GM21619 (cell line): ENCODE data around the gene DPPA3.
"Not testable (repeated sequence)": the region's sequence is repeated elsewhere in the genome, so short reads cannot be mapped to it uniquely, and the experiment has no call there.

ENCODE experiments used
- ATAC-seq: cut with Tn5 transposase; IDR thresholded peaks from one replicate; pipeline ENCODE4 v1.9.1; 2021; ENCODE audit not compliant: unreplicated experiment

DPPA3 gene

DNA sequence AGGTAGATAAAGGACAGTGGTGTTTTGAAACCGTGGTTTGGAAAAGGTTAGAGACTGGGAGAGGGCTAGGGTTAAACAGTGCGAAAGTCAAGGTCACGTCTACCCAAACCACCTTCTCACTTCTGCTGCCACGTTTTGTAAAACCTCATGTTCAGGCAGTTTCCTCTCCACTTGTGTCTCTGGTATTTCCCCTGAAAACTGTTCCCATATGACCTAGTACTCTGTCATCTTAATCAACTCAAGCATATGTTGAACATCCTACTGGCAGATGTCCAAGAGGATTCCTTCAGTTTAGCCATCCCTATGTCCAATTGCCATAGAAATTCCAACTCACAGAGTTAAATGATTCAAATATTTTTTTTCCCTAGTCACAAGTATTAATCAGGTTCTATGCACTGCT, 18.5 kb downstream of the DPPA3 start:
- ATAC-seq: no peak

DNA sequence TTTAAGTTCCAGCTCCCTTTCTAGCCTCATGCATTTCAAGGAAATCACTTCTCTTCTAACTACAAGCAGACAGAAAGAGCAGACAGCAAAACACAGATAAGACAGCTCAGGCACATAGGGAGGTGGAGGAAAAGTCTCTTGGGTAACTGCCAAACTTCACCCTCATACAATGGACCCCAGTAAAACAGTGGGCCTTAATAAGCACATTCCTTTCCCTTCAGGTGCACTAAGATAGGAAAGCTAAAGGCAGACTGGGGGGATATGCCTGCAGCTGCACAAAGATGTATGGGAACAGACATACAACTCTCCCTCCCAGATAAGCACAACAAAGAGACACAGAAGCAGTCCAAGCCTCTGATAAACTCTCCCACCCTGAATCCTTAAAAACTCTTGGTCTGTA, 19.8 kb downstream of the DPPA3 start:
- ATAC-seq: not testable (repeated sequence)

DNA sequence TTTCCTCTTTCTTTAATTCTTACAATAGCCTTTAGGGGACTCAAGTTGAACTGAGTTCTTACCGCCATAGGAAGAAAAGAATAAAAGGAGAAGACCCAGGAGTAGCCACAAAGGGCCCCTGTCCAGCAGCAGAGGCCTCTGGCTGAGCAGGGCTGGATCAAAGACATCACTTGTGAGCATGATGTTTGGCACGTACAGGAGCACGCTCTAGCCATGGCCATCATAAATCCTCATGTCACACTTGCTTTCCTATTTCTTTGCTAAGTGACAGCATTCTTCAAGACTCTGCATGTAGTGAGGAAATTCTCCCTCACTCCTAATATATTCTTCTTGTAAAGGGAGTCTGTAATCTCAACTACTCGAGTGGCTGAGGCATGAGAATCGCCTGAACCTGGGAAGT, 20.3 kb downstream of the DPPA3 start:
- no peak for ATAC-seq

DNA sequence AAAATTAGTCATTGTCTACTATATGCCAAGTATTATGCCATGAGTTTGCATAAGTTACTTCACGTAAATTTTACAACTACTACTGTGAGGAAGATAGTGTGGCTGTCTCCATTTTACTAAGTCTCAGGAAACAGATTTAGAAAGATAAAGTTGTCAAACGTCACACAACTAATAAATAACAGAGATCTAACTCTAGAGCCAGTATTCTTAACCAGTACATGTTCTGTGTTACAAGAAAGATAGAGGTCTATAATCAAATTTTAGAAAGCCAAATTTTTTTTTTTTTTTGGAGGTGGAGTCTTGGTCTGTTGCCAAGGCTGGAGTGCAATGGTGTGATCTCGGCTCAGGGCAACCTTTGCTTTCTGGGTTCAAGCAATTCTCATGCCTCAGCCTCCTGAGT, 21.8 kb downstream of the DPPA3 start:
- ATAC-seq: no peak

DNA sequence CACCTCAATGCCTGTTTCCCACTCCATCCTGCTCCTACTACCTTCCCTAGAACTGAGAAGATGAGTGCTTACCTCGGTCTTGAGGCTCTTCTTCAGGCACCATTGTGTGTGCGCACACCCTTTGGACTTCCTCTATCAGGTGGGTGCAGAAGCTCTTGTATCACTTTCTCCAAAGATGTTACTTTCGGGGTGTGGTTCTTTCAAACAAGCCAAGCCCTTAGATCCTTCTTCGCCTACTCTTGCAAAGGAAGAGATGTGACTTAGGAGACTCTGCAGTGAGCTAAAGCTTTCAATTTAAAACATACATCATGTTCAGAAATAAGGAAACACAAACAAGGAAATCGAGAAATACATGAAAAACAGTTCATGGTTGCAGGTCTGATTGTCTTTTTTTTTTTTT, 36.0 kb downstream of the DPPA3 start, which contains the start of gene CLEC4C:
Gene CLEC4C, minus strand, starts transcription at position 130 of the 400 bp plus-strand sequence. Its CDS starts 27 bp downstream, at position 103.
- no peak for ATAC-seq

DNA sequence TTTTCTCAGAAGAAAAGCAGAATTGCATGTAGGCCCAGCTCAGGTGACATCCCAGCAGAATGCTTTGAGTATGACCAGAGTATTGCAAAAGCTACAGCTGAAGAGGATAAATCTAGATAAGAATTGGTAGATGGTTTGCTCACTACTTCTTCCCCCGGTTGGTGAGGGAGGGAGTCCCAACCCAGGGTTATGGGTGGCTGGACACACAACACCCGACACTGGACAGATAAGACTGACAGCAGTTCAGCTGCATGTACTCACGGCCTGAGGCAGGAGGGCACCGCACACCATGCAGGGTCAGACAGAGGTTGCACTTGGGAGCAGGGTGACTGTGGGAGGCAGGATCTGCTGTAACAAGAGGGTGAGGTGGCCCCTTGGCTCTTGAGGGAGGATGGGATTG, 37.6 kb downstream of the DPPA3 start:
- no peak for ATAC-seq

DNA sequence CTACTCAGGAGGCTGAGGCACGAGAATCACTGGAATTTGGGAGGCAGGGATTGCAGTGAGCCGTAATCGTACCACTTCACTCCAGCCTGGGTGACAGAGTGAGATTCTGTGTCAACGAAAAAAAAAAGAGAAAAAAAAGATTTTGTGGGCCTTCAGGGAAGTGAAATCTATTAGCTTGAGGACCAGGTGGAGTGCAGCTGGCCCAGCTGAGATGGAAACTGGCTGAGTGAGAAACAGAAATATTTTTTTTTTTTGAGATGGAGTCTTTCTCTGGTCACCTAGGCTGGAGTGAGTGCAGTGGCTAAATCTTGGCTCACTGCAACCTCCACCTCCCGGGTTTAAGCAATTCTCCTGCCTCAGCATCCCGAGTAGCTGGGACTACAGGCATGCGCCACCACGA, 38.2 kb downstream of the DPPA3 start:
- no peak for ATAC-seq

DNA sequence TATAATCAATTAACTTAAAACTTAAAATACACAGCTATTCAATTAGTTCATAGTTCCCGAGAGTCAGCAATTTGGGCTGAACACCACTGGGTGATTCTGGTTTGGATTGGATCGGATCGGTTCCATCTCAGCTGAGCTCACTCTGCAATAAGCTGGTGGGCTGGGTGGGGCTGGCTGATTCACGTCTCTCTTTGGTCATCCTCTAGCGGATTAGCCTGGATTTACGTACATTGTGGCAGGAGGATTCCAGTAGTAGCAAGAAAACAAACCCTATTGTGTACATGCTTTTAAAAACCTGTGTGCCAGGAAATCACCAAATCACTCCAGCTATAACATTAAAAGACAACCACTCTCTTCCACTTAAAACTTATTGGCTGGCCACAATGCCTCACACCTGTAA, 39.1 kb downstream of the DPPA3 start:
- no peak for ATAC-seq

DNA sequence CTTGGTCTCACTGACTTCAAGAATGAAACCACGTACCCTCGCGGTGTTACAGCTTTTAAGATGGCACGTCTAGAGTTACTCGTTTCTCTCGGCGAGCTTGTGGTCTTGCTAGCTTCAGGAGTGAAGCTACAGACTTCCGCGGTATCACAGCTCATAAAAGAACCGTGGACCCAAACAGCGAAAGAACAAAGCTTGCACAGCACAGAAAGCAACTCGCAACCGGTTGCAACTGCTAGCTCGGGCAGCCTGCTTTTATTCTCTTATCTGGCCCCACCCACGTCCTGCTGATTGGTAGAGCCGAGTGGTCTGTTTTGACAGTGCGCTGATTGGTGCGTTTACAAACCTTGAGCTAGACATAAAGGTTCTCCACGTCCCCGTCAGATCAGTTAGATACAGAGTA, 40.2 kb downstream of the DPPA3 start:
- no peak for ATAC-seq

DNA sequence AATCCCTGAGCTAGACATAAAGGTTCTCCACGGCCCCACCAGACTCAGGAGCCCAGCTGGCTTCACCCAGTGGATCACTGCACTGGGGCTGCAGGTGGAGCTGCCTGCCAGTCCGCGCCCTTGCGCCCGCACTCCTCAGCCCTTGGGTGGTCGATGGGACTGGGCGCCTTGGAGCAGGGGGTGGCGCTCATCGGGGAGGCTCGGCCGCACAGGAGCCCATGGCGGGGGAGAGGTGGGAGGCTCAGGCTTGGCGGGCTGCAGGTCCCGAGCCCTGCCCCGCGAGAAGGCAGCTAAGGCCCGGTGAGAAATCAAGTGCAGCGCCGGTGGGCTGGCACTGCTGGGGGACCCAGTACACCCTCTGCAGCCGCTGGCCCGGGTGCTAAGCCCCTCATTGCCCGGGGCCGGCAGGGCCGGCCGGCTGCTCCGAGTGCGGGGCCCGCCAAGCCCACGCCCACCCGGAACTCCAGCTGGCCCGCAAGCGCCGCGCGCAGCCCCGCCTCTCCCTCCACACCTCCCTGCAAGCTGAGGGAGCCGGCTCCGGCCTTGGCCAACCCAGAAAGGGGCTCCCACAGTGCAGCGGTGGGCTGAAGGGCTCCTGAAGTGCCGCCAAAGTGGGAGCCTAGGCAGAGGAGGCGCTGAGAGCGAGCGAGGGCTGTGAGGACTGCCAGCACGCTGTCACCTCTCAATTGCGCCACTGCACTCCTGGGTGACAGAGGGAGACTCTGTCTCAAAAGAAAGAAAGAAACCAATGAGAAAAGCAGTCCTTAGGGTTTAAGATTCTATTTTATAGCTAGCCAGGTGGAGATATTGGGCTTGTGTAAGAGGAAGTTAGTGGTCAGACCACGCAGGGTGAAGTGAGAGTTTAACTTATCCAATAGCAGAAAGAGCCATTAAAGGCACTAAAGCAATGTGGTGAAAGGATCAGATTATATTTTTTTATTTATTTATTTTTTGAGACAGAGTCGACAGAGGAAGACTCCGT, 41.0 kb downstream of the DPPA3 start:
- ATAC-seq: not testable (repeated sequence)

DNA sequence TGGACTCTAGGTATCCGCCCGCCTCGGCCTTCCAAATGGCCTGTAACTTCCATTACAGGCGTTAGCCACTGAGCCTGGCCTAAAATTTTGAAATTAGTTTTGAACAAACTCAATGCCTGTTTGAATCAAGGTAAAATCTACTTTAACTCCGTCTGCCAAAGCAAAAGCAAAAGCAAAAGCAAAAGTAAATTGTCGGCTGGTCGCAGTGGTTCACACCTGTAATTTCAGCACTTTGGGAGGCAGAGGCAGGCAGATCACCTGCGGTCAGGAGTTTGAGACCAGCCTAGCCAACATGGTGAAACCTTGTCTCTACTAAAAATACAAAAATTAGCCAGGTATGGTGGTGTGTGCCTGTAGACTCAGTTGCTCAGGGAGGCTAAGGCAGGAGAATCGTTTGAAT, 44.4 kb downstream of the DPPA3 start:
- ATAC-seq: not testable (repeated sequence)

DNA sequence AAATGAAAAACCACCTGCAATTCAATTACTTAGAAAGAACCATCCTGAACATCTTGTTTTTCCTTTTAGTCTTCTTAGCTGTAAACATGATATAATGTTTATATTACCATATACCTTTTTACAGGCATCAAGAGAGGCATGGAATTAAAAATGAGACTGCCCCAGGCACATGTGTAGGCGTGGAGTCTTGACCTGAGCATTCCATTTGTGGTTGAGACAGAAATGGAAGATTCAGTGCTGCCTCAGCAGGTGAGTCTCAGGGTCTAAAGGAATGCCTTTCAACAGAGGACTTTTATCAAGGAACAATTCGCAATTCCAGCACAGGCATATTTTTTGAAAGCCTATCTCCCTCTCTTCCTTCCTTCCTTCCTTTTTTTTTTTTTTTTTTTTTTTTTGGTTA, 45.8 kb downstream of the DPPA3 start:
- ATAC-seq: no peak

DNA sequence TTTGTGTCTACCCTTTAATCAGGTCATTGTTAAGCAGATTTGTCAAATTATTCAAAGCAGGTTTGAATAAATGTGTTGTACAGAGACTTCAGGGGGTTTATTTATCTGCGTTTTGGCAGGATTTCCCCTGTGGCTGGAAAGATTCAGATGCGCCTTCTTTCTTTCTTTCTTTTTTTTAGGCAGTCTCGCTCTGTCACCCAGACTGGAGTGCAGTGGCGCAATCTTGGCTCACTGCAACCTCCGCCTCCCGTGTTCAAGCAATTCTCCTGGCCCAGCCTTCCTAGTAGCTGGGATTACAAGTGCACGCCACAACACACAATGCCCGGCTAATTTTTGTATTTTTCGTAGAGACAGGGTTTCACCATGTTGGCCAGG, 47.5 kb downstream of the DPPA3 start:
- ATAC-seq: no peak
